ENCODE results near the gene SLC35A2. TPM values are rescaled to one million over a fixed set of nuclear protein-coding genes. Genes with fewer than 3 reads are reported as not detected.
"Not testable (repeated sequence)": the region's sequence is repeated elsewhere in the genome, so short reads cannot be mapped to it uniquely, and the experiment has no call there.

SLC35A2 gene
- total RNA-seq, 1 donor from 2014 or later, result 26.5 TPM

- H3K36me3 Mint-ChIP-seq (ENCODE audit: low read depth); H3K4me3 Mint-ChIP-seq; H3K4me1 Mint-ChIP-seq (ENCODE audit: low read depth); H3K27me3 Mint-ChIP-seq (ENCODE audit: insufficient read depth); DNase-seq (ENCODE audit: low spot score); intact Hi-C loops (cut with micrococcal nuclease); H3K27ac Mint-ChIP-seq; H3K9me3 Mint-ChIP-seq: not testable (repeated sequence)
Observed at GRCh38 chrX:48853494-48853893, 58.0 kb downstream of the SLC35A2 start.

Other genes starting within 250 kb of the SLC35A2 start
- 106 and 122 TPM in 2 replicates for gene WAS, start 227.8 kb downstream of the SLC35A2 start, total RNA-seq
- gene SUV39H1, start 214.9 kb downstream of the SLC35A2 start, total RNA-seq, result 27.5 and 27.7 TPM in 2 replicates
- not detected in 2 replicates for gene GLOD5, start 149.9 kb downstream of the SLC35A2 start, total RNA-seq
- gene GATA1, start 125.1 kb downstream of the SLC35A2 start, total RNA-seq, result not detected in 2 replicates
- gene HDAC6, start 109.6 kb downstream of the SLC35A2 start, total RNA-seq, result 44.7 and 56.4 TPM in 2 replicates
- gene ERAS, start 85.1 kb downstream of the SLC35A2 start, total RNA-seq, result not detected in 2 replicates
- gene PCSK1N, start 76.0 kb downstream of the SLC35A2 start, total RNA-seq, result 0.36 and 0.42 TPM in 2 replicates
- gene TIMM17B, start 13.9 kb downstream of the SLC35A2 start, total RNA-seq, result 72.2 and 72.3 TPM in 2 replicates
- gene PQBP1, start 13.7 kb downstream of the SLC35A2 start, total RNA-seq, result 112 and 119 TPM in 2 replicates
- 475 and 478 TPM in 2 replicates for gene PIM2, start 7.4 kb upstream of the SLC35A2 start, total RNA-seq
- gene OTUD5, start 46.0 kb upstream of the SLC35A2 start, total RNA-seq, result 84.1 and 84.8 TPM in 2 replicates
- 3.3 and 4.0 TPM in 2 replicates for gene KCND1, start 60.2 kb upstream of the SLC35A2 start, total RNA-seq
- 85.8 and 89.2 TPM in 2 replicates for gene GRIPAP1, start 90.6 kb upstream of the SLC35A2 start, total RNA-seq
- 34.4 and 37.0 TPM in 2 replicates for gene TFE3, start 131.7 kb upstream of the SLC35A2 start, total RNA-seq
- 4.4 and 5.1 TPM in 2 replicates for gene CCDC120, start 147.4 kb upstream of the SLC35A2 start, total RNA-seq
- 14.9 and 15.4 TPM in 2 replicates for gene PRAF2, start 162.4 kb upstream of the SLC35A2 start, total RNA-seq
- 49.1 and 53.0 TPM in 2 replicates for gene WDR45, start 168.2 kb upstream of the SLC35A2 start, total RNA-seq
- gene GPKOW, start 212.1 kb upstream of the SLC35A2 start, total RNA-seq, result 26.6 and 28.1 TPM in 2 replicates

Data from activated T-helper 1 cell treated with anti-CD3 and anti-CD28 coated beads, Interleukin-12 subunit alpha, Interleukin-12 subunit beta, Interleukin-2, Interleukin-4 antibody, amounts not matched to agents 30 ng/mL and 10 ng/mL and 1 ng/mL, durations not matched to agents 14 hours and 24 hours and 36 hours (primary cell).